ENCODE measurements around the gene MUTYH.
A peak's percentile ranks its signal among the peaks of the same experiment; 100 is the strongest.

MUTYH gene

GRCh38 chr1:45348020-45348419 is 7.8 kb upstream of the MUTYH start:
- H3K23ac ChIP-seq (ENCODE audit: low read length in 2 of 2): no peak overlapping the region
- H2AFZ ChIP-seq (ENCODE audit: low read depth, low read length): no peak overlapping the region
- H2BK5ac ChIP-seq (ENCODE audit: low read depth, low read length, poor library complexity, severe bottlenecking): no peak overlapping the region
- H3K4me1 ChIP-seq (ENCODE audit: control insufficient read depth, insufficient read depth, low read depth, low read length): peaks cover 7% of the 10 kb centered on the region
- H3K18ac ChIP-seq (ENCODE audit: low read depth in 1 of 2, low read length in 2 of 2): no peak overlapping the region
- H2BK15ac ChIP-seq (ENCODE audit: low read depth, poor library complexity, severe bottlenecking): no peak overlapping the region
- peak overlapping the region in 1 of 2 experiments; percentile 37 for H3K14ac ChIP-seq (ENCODE audit: low read length in 2 of 2)
- no peak overlapping the region for H3K4me2 ChIP-seq (ENCODE audit: low read length, poor library complexity, severe bottlenecking)
- no peak overlapping the region for H3K27ac ChIP-seq (ENCODE audit: low read length, poor library complexity, severe bottlenecking)
- H3K4me3 ChIP-seq (ENCODE audit: insufficient read depth in 1 of 2, low read depth in 1 of 2, low read length in 2 of 2): no peak overlapping the region
- peak; percentile 28 for DNase-seq
- no peak overlapping the region for H4K8ac ChIP-seq (ENCODE audit: low read length)
- no peaks in the 10 kb centered on the region for H3K27me3 ChIP-seq (ENCODE audit: control insufficient read depth in 1 of 2, insufficient read depth in 1 of 2, low read length in 2 of 2)
- WGBS: no CpG with 5 or more reads among the region's 2 CpGs
- no peak overlapping the region for H2BK120ac ChIP-seq (ENCODE audit: low read depth, low read length)
- H3K9ac ChIP-seq (ENCODE audit: low read length): no peak overlapping the region
- no peaks in the 10 kb centered on the region for H3K9me3 ChIP-seq (ENCODE audit: control insufficient read depth, low read length)
- peak overlapping the region in 1 of 2 experiments; percentile 15 for H2BK12ac ChIP-seq (ENCODE audit: low read length in 2 of 2)
- H3K4ac ChIP-seq (ENCODE audit: low read depth in 1 of 2, low read length in 2 of 2): no peak overlapping the region
- H2AK5ac ChIP-seq (ENCODE audit: low read length, severe bottlenecking): no peak overlapping the region
- no peak overlapping the region for H4K91ac ChIP-seq (ENCODE audit: low read length)
- H3K36me3 ChIP-seq (ENCODE audit: control insufficient read depth in 1 of 2, insufficient read depth in 2 of 2, low read depth in 1 of 2, low read length in 2 of 2): peaks cover 25 to 38% of the 10 kb centered on the region in 2 experiments
- peaks cover 11% of the 10 kb centered on the region for H3K79me1 ChIP-seq (replicated peaks; ENCODE audit: low read length, poor library complexity, severe bottlenecking)

GRCh38 chr1:45346473-45346872 is 6.2 kb upstream of the MUTYH start:
- H3K4me3 ChIP-seq (ENCODE audit: insufficient read depth in 1 of 2, low read depth in 1 of 2, low read length in 2 of 2): no peak overlapping the region

DNA sequence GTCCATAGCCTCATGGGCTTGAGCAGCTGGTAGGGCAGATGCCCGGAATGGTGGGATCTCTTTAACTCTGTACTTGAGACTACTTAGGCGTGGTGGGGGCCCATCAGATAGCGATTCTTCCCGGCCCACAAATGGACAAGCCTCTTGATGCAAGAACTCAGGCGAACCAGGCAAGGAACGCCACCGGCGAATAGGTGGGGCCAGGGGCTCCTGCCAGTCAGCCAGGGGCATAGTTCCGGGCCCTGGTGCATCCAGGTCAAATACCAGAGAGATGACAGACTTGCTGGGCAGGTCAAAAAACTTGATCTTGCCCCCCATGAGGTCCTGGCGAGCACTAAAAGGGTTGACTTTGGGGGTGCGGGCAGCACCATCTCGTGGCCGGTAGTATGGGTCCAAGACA is 4.8 kb upstream of the MUTYH start:
- no peaks in the 10 kb centered on the region for H3K9me3 ChIP-seq (ENCODE audit: control insufficient read depth, low read length)
- H3K4me3 ChIP-seq (ENCODE audit: insufficient read depth in 1 of 2, low read depth in 1 of 2, low read length in 2 of 2): no peak overlapping the region
- no peak overlapping the region for H3K9ac ChIP-seq (ENCODE audit: low read length)
- 97% methylated on average over 13 of the region's 13 CpGs for WGBS
- no peak overlapping the region for H2AFZ ChIP-seq (ENCODE audit: low read depth, low read length)
- H3K14ac ChIP-seq (ENCODE audit: low read length in 2 of 2): no peak overlapping the region
- H2BK5ac ChIP-seq (ENCODE audit: low read depth, low read length, poor library complexity, severe bottlenecking): no peak overlapping the region
- peaks cover 17% of the 10 kb centered on the region for H3K4me1 ChIP-seq (ENCODE audit: control insufficient read depth, insufficient read depth, low read depth, low read length)
- no peak overlapping the region for H3K27ac ChIP-seq (ENCODE audit: low read length, poor library complexity, severe bottlenecking)
- H3K4ac ChIP-seq (ENCODE audit: low read depth in 1 of 2, low read length in 2 of 2): no peak overlapping the region
- H2BK12ac ChIP-seq (ENCODE audit: low read length in 2 of 2): no peak overlapping the region
- no peak overlapping the region for H3K4me2 ChIP-seq (ENCODE audit: low read length, poor library complexity, severe bottlenecking)
- H2BK15ac ChIP-seq (ENCODE audit: low read depth, poor library complexity, severe bottlenecking): no peak overlapping the region
- no peak overlapping the region for H3K23ac ChIP-seq (ENCODE audit: low read length in 2 of 2)
- no peak for DNase-seq
- no peak overlapping the region for H4K8ac ChIP-seq (ENCODE audit: low read length)
- peaks cover 31% of the 10 kb centered on the region for H3K79me1 ChIP-seq (replicated peaks; ENCODE audit: low read length, poor library complexity, severe bottlenecking)
- no peak overlapping the region for H2BK120ac ChIP-seq (ENCODE audit: low read depth, low read length)
- no peak overlapping the region for H3K18ac ChIP-seq (ENCODE audit: low read depth in 1 of 2, low read length in 2 of 2)
- H4K91ac ChIP-seq (ENCODE audit: low read length): no peak overlapping the region
- H2AK5ac ChIP-seq (ENCODE audit: low read length, severe bottlenecking): no peak overlapping the region
- peaks cover 43 to 53% of the 10 kb centered on the region in 2 experiments for H3K36me3 ChIP-seq (ENCODE audit: control insufficient read depth in 1 of 2, insufficient read depth in 2 of 2, low read depth in 1 of 2, low read length in 2 of 2)
- H3K27me3 ChIP-seq (ENCODE audit: control insufficient read depth in 1 of 2, insufficient read depth in 1 of 2, low read length in 2 of 2): no peaks in the 10 kb centered on the region

More at GRCh38 chr1:45346473-45346872, 6.2 kb upstream of the MUTYH start:
- no peak overlapping the region for H3K9ac ChIP-seq (ENCODE audit: low read length)
- no peak overlapping the region for H3K4me2 ChIP-seq (ENCODE audit: low read length, poor library complexity, severe bottlenecking)
- H3K4ac ChIP-seq (ENCODE audit: low read depth in 1 of 2, low read length in 2 of 2): no peak overlapping the region
- H3K23ac ChIP-seq (ENCODE audit: low read length in 2 of 2): no peak overlapping the region
- peaks cover 24% of the 10 kb centered on the region for H3K79me1 ChIP-seq (replicated peaks; ENCODE audit: low read length, poor library complexity, severe bottlenecking)
- no peak overlapping the region for H2AFZ ChIP-seq (ENCODE audit: low read depth, low read length)
- H2BK15ac ChIP-seq (ENCODE audit: low read depth, poor library complexity, severe bottlenecking): no peak overlapping the region
- H3K4me1 ChIP-seq (ENCODE audit: control insufficient read depth, insufficient read depth, low read depth, low read length): peaks cover 9% of the 10 kb centered on the region
- no peak overlapping the region for H4K91ac ChIP-seq (ENCODE audit: low read length)
- no peak overlapping the region for H2BK12ac ChIP-seq (ENCODE audit: low read length in 2 of 2)
- H3K9me3 ChIP-seq (ENCODE audit: control insufficient read depth, low read length): no peaks in the 10 kb centered on the region
- H3K27ac ChIP-seq (ENCODE audit: low read length, poor library complexity, severe bottlenecking): no peak overlapping the region
- H3K36me3 ChIP-seq (ENCODE audit: control insufficient read depth in 1 of 2, insufficient read depth in 2 of 2, low read depth in 1 of 2, low read length in 2 of 2): peaks cover 38 to 53% of the 10 kb centered on the region in 2 experiments
- no peak overlapping the region for H4K8ac ChIP-seq (ENCODE audit: low read length)
- H3K14ac ChIP-seq (ENCODE audit: low read length in 2 of 2): no peak overlapping the region
- no peak overlapping the region for H2AK5ac ChIP-seq (ENCODE audit: low read length, severe bottlenecking)
- no peaks in the 10 kb centered on the region for H3K27me3 ChIP-seq (ENCODE audit: control insufficient read depth in 1 of 2, insufficient read depth in 1 of 2, low read length in 2 of 2)
- 86% methylated on average over 2 of the region's 2 CpGs for WGBS
- H2BK120ac ChIP-seq (ENCODE audit: low read depth, low read length): no peak overlapping the region
- no peak for DNase-seq
- H2BK5ac ChIP-seq (ENCODE audit: low read depth, low read length, poor library complexity, severe bottlenecking): no peak overlapping the region
- no peak overlapping the region for H3K18ac ChIP-seq (ENCODE audit: low read depth in 1 of 2, low read length in 2 of 2)

DNA sequence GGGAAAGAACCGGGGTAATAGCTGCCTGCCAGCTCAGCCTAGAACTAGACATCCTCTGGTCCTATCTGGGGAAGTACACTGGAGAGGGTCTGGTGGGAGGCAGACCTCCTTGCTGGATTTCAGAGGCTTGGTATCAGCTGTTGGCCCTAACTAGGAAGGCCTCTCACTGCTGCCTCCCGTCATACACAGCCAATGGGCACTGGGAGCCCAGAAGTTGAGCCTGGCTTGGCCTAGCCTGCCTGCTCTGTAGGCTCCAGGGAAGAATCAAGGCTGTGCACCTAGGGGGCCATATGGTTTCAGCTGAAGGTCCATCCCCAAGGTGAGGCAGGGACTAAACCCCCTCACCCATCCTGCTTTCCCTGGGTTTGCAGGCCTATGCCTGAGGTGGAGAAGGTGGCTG is 4.3 kb upstream of the MUTYH start:
- DNase-seq: no peak
- Histone ChIP-seq H2BK15ac (ENCODE audit: low read depth, poor library complexity, severe bottlenecking) (no peak overlapping the region), H3K14ac (ENCODE audit: low read length in 2 of 2) (no peak overlapping the region), H3K27me3 (ENCODE audit: control insufficient read depth in 1 of 2, insufficient read depth in 1 of 2, low read length in 2 of 2) (no peaks in the 10 kb centered on the region), H2AFZ (ENCODE audit: low read depth, low read length) (no peak overlapping the region), H2BK120ac (ENCODE audit: low read depth, low read length) (no peak overlapping the region), H3K4me3 (ENCODE audit: insufficient read depth in 1 of 2, low read depth in 1 of 2, low read length in 2 of 2) (peak overlapping the region in 1 of 2 experiments; percentile 18), H3K23ac (ENCODE audit: low read length in 2 of 2) (no peak overlapping the region), H2AK5ac (ENCODE audit: low read length, severe bottlenecking) (no peak overlapping the region), H3K4me2 (ENCODE audit: low read length, poor library complexity, severe bottlenecking) (no peak overlapping the region), H3K9ac (ENCODE audit: low read length) (no peak overlapping the region), H4K8ac (ENCODE audit: low read length) (no peak overlapping the region), H3K9me3 (ENCODE audit: control insufficient read depth, low read length) (no peaks in the 10 kb centered on the region), H3K36me3 (ENCODE audit: control insufficient read depth in 1 of 2, insufficient read depth in 2 of 2, low read depth in 1 of 2, low read length in 2 of 2) (peaks cover 43 to 53% of the 10 kb centered on the region in 2 experiments), H3K18ac (ENCODE audit: low read depth in 1 of 2, low read length in 2 of 2) (no peak overlapping the region), H3K79me1 (replicated peaks; ENCODE audit: low read length, poor library complexity, severe bottlenecking) (peaks cover 31% of the 10 kb centered on the region), H2BK5ac (ENCODE audit: low read depth, low read length, poor library complexity, severe bottlenecking) (no peak overlapping the region), H2BK12ac (ENCODE audit: low read length in 2 of 2) (no peak overlapping the region), H4K91ac (ENCODE audit: low read length) (no peak overlapping the region), H3K4me1 (ENCODE audit: control insufficient read depth, insufficient read depth, low read depth, low read length) (peaks cover 17% of the 10 kb centered on the region), H3K27ac (ENCODE audit: low read length, poor library complexity, severe bottlenecking) (no peak overlapping the region), H3K4ac (ENCODE audit: low read depth in 1 of 2, low read length in 2 of 2) (no peak overlapping the region)
- WGBS: 98% methylated on average over 2 of the region's 2 CpGs

Measured in mesenchymal stem cell (in vitro differentiated cells and primary cell).